ENCODE data around the gene TRIM6. TPM values are rescaled to one million over a fixed set of nuclear protein-coding genes. Genes with fewer than 3 reads are reported as not detected.

Gene TRIM6, protein sequence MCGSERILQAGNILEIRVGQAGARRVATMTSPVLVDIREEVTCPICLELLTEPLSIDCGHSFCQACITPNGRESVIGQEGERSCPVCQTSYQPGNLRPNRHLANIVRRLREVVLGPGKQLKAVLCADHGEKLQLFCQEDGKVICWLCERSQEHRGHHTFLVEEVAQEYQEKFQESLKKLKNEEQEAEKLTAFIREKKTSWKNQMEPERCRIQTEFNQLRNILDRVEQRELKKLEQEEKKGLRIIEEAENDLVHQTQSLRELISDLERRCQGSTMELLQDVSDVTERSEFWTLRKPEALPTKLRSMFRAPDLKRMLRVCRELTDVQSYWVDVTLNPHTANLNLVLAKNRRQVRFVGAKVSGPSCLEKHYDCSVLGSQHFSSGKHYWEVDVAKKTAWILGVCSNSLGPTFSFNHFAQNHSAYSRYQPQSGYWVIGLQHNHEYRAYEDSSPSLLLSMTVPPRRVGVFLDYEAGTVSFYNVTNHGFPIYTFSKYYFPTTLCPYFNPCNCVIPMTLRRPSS
- total RNA-seq, result under 1 TPM; 0.35 to 0.82 TPM

- no peak within 1 kb of the TSS for H3K27ac ChIP-seq
- intact Hi-C loops (cut with DNase I), result no loop called here
- peak within 1 kb of the TSS; percentile 41 to 65 for H3K9ac ChIP-seq (ENCODE audit: low read depth in 2 of 2, low read length in 2 of 2)
- H3K36me3 ChIP-seq, result no peaks in the 10 kb centered on the region
- H3K27me3 ChIP-seq, result no peaks in the 10 kb centered on the region
- DNase-seq, result peak; percentile 54
- no peak for TF ChIP-seq CTCF (IDR thresholded peaks at IDR 0.05)
- no peaks in the 10 kb centered on the region for H3K9me3 ChIP-seq
- H3K4me1 ChIP-seq, result no peaks in the 10 kb centered on the region
- peak within 1 kb of the TSS; percentile 34 for H3K4me3 ChIP-seq
Measured at GRCh38 chr11:5596607-5597201, at the start of gene TRIM6. TRIM6 (plus strand) TSS chr11:5596637; CDS start chr11:5596898, 261 bp downstream.

DNA sequence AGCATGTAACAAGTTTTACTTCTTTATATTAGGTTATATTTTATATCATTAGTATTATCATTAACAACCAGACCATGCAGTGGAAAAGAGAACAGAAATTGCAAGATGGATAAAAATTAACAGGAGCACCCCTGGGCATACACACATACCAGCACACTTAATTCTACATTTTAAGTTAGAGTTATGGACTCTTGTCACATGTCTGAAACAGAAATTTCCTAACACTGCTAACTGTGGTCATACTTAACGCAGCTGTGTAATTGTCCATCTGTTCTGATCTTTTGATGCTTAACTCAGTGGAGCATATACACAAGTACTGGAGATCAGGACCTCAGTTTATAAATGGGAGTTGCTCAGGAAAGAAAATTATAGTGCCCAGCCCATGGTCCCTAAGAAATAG lies 48.5 kb upstream of the TRIM6 start:
- DNase-seq, result no peak
- Histone ChIP-seq H3K4me3 (no peak overlapping the region), H3K27me3 (no peaks in the 10 kb centered on the region), H3K27ac (no peak overlapping the region), H3K9ac (ENCODE audit: low read depth in 2 of 2, low read length in 2 of 2) (no peak overlapping the region), H3K36me3 (no peaks in the 10 kb centered on the region), H3K9me3 (no peaks in the 10 kb centered on the region), H3K4me1 (no peaks in the 10 kb centered on the region)
- intact Hi-C loops (cut with DNase I), result no loop called here
- TF ChIP-seq CTCF (IDR thresholded peaks at IDR 0.05), result no peak

DNA sequence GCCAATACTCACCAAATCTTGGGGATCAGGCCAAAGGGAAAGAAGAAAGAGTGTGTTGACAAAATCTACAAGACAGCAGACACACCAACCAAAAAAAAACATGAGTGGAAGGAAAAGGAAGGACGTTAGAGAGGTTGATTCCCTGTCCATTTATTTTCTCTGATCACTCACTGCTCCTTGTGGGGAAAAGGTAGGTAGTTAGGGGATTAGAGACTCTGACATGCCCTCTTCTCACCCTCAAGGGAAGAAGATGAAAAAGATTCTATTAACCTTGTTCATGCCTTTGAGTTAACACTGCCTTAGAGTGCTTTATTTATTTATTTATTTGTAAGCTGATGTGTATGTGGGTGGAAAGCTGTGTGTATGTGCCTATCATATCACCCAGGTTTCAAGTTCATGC lies 48.0 kb upstream of the TRIM6 start, which contains the start of gene OR52H1:
OR52H1 (minus strand) TSS at position 101 of the 400 bp plus-strand sequence. CDS start 3,035 bp downstream, outside the sequence.
- H3K9ac ChIP-seq (ENCODE audit: low read depth in 2 of 2, low read length in 2 of 2), result no peak within 1 kb of the TSS
- no peak for DNase-seq
- H3K36me3 ChIP-seq, result no peaks in the 10 kb centered on the region
- no peak within 1 kb of the TSS for H3K4me3 ChIP-seq
- no peak within 1 kb of the TSS for H3K27ac ChIP-seq
- intact Hi-C loops (cut with DNase I), result no loop called here
- H3K4me1 ChIP-seq, result no peaks in the 10 kb centered on the region
- no peaks in the 10 kb centered on the region for H3K9me3 ChIP-seq
- no peak for TF ChIP-seq CTCF (IDR thresholded peaks at IDR 0.05)
- H3K27me3 ChIP-seq, result no peaks in the 10 kb centered on the region

DNA sequence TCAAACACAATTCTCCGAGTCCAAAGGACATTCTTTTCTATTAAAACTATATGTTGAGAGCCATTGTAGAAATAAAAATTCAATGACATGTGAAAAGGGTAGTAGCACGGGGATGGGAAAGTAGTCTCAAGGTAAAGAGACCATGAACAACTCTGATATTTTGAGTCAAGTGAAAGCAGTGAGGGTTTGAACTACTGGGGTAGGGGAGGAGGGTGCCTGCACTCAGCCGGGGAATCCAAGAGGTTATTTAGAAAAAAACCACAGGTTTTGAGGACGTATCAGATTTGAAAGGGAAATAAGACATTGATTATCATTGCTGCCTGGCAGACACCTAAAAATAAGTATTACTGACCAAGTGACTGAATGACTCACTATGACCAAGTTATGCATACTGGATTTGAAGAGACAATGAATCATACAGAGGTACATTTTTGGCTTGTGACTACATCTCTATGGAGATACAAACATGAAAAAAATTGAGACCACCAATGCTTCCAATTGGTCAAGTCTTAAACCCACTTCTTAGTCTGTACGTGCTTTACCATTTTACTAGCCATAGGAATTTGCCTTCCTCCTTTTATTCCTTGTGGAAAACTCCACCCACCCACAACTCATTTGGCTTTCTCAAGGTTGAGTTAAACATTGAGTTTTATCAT lies 45.9 kb upstream of the TRIM6 start:
- Histone ChIP-seq H3K27me3 (no peaks in the 10 kb centered on the region), H3K4me3 (no peak overlapping the region), H3K9me3 (no peaks in the 10 kb centered on the region), H3K4me1 (no peaks in the 10 kb centered on the region), H3K36me3 (no peaks in the 10 kb centered on the region), H3K9ac (ENCODE audit: low read depth in 2 of 2, low read length in 2 of 2) (no peak overlapping the region), H3K27ac (no peak overlapping the region)
- DNase-seq, result no peak
- intact Hi-C loops (cut with DNase I), result no loop called here
- no peak for TF ChIP-seq CTCF (IDR thresholded peaks at IDR 0.05)

- no peak for TF ChIP-seq CTCF (IDR thresholded peaks at IDR 0.05)
- H3K4me1 ChIP-seq, result no peaks in the 10 kb centered on the region
- no peaks in the 10 kb centered on the region for H3K27me3 ChIP-seq
- no peaks in the 10 kb centered on the region for H3K36me3 ChIP-seq
- H3K9ac ChIP-seq (ENCODE audit: low read depth in 2 of 2, low read length in 2 of 2), result no peak overlapping the region
- DNase-seq, result no peak
- H3K27ac ChIP-seq, result no peak overlapping the region
- no peak overlapping the region for H3K4me3 ChIP-seq
- intact Hi-C loops (cut with DNase I), result no loop called here
- H3K9me3 ChIP-seq, result no peaks in the 10 kb centered on the region
Measured at GRCh38 chr11:5553343-5553742, 43.1 kb upstream of the TRIM6 start.
